Right lobe of liver (tissue), 6 donors: ENCODE data around the gene RBM28. TPM values are rescaled to one million over a fixed set of nuclear protein-coding genes. Genes with fewer than 3 reads are reported as not detected.

Source experiments
- ATAC-seq, 4 donors: fragments of 200-7000 bp; cut with Tn5 transposase; one replicate each; pipeline ENCODE4 v1.9.1; 2020; ENCODE audit warnings: mild to moderate bottlenecking in 4 of 4, moderate library complexity in 4 of 4
- DNase-seq, 3 donors: peaks; one replicate each; pipeline ENCODE4 v3.0.0-alpha.2; 2020
- H3K27ac ChIP-seq, 3 donors: fragments of 200-600 bp; one replicate each; pipeline ENCODE4 v1.8.0; 2022
- H3K27me3 ChIP-seq, 2 donors: fragments of 200-600 bp; one replicate each; pipeline ENCODE4 v1.8.0; 2022
- H3K36me3 ChIP-seq, 4 donors: fragments of 200-600 bp; sonication (generic) in 1 of 4; one replicate each; pipeline versions ENCODE4 v1.5.1 to v1.8.0; 2017 to 2022; ENCODE audit warnings: control low read depth in 1 of 4
- H3K4me1 ChIP-seq, 4 donors: fragments of 200-600 bp; sonication (generic) in 1 of 4; one replicate each; pipeline versions ENCODE4 v1.5.1 to v1.8.0; 2017 to 2022; ENCODE audit warnings: control low read depth in 1 of 4
- H3K4me3 ChIP-seq, 3 donors: fragments of 200-600 bp; one replicate each; pipeline ENCODE4 v1.8.0; 2022
- H3K9me3 ChIP-seq, 4 donors: fragments of 200-600 bp; sonication (generic) in 1 of 4; one replicate each; pipeline versions ENCODE4 v1.5.1 to v1.8.0; 2017 to 2022; ENCODE audit warnings: control low read depth in 1 of 4
- CTCF ChIP-seq, 4 donors: fragments of 200-600 bp in 3 of 4; fragments of 450-650 bp in 1 of 4; IDR thresholded peaks; one replicate each; pipeline versions ENCODE4 v1.5.1 to v1.8.0; 2016 to 2022; ENCODE audit warnings: antibody characterized with exemption in 4 of 4, mild to moderate bottlenecking in 2 of 4
- POLR2A ChIP-seq: fragments of 450-650 bp; IDR thresholded peaks from one replicate; pipeline ENCODE4 v1.6.1; 2017; ENCODE audit warnings: antibody characterized with exemption, mild to moderate bottlenecking
- WGBS: methylation state at CpG from one replicate; pipeline ENCODE4 v1.1.6; 2018; ENCODE audit warnings: low coverage, low lambda C conversion rate; ENCODE audit not compliant: insufficient coverage; ENCODE audit errors: missing lambda C conversion rate; 5-methylcytosine and 5-hydroxymethylcytosine counted together
- intact Hi-C, 2 donors: fragments of 100-400 bp; cut with DNase I; formaldehyde crosslinking; loops; one replicate each; pipeline versions ENCODE4 v1.11.2 to v1.14.1; 2022
- long read RNA-seq: library from polyadenylated mRNA; unstranded; transcript quantifications from one replicate; pipeline ENCODE4 v2.0.0, GENCODE V29; 2019
- total RNA-seq, 6 experiments: library from RNA; depleted of rRNA in 2 of 6; stranded (reverse); fragments of >200 nt in 2 of 6; fragmentation: NEBNext Ultra II Directional in 3 of 6; extraction: Animal tissue kit (Norgen Biotek cat#: 25700) in 3 of 6; gene quantifications; one replicate each; pipeline versions ENCODE4 v1.1.0 to v1.2.4, GENCODE V29; 2016 to 2023
- donor health status: DM: no; HTN: yes; CAD: no.
- donor health status: DM: no; HTN: no; CAD: no.
- donor health status: DM: no; HTN: no; CAD: no.
- donor health status: DM: no; HTN: yes; CAD: no.
- donor health status: DM: no; HTN: yes; CAD: no.

RBM28 gene
- 10 to 100 TPM in 5 of 6 experiments, 1 to 10 TPM in 1; 9.0 to 17.4 (median 11.1) TPM for total RNA-seq
- long read RNA-seq, partial matches to known transcripts = 3 of 3 reads
- long read RNA-seq, other reads (novel, unspliced or antisense) = 0 of 3 reads

GRCh38 chr7:128343554-128344430 is at the start of gene RBM28:
TSS of gene RBM28 (minus strand) at chr7:128343908. CDS start at chr7:128343793, 115 bp downstream.
- H3K27me3 ChIP-seq = no peaks in the 10 kb centered on the region
- ATAC-seq (peak; percentile 96 to 98 (median 98)), DNase-seq (peak; percentile 82 to 88 (median 86))
- 14% methylated on average over 46 of the region's 49 CpGs for whole genome bisulfite sequencing
- TF ChIP-seq CTCF (IDR thresholded peaks at IDR 0.05) (no peak), POLR2A (peak; percentile 57)
- H3K9me3 ChIP-seq = no peaks in the 10 kb centered on the region
- H3K27ac ChIP-seq = peak within 1 kb of the TSS; percentile 52 to 60 (median 58)
- H3K36me3 ChIP-seq = peaks cover 0 to 6% (median 0%) of the 10 kb centered on the region in 4 donors
- H3K4me3 ChIP-seq = peak within 1 kb of the TSS; percentile 74 to 90 (median 81)
- intact Hi-C loops = no loop called here
- H3K4me1 ChIP-seq = peaks cover 0 to 13% (median 6%) of the 10 kb centered on the region in 4 donors

- Histone ChIP-seq H3K4me1 (no peaks in the 10 kb centered on the region), H3K4me3 (no peak overlapping the region), H3K27ac (no peak overlapping the region), H3K27me3 (no peaks in the 10 kb centered on the region), H3K36me3 (peaks cover 0 to 5% (median 0%) of the 10 kb centered on the region in 4 donors), H3K9me3 (no peaks in the 10 kb centered on the region)
- ATAC-seq (no peak), DNase-seq (no peak)
- TF ChIP-seq POLR2A (no peak), CTCF (IDR thresholded peaks at IDR 0.05) (no peak)
- intact Hi-C loops = no loop called here
- no CpG with 5 or more reads among the region's 18 CpGs for WGBS
These were observed 49.0 kb upstream of the RBM28 start for GRCh38 chr7:128392446-128393327.

- Histone ChIP-seq H3K4me1 (no peaks in the 10 kb centered on the region), H3K9me3 (no peaks in the 10 kb centered on the region), H3K36me3 (peaks cover 0 to 5% (median 0%) of the 10 kb centered on the region in 4 donors), H3K27ac (no peak overlapping the region), H3K4me3 (no peak overlapping the region), H3K27me3 (no peaks in the 10 kb centered on the region)
- intact Hi-C loops = no loop called here
- WGBS = no CpG with 5 or more reads among the region's 7 CpGs
- TF ChIP-seq POLR2A (no peak), CTCF (IDR thresholded peaks at IDR 0.05) (no peak)
- ATAC-seq (no peak), DNase-seq (no peak)
These were observed 48.1 kb upstream of the RBM28 start for GRCh38 chr7:128391805-128392204.

GRCh38 chr7:128390871-128391565 is 47.3 kb upstream of the RBM28 start:
- ATAC-seq (no peak), DNase-seq (no peak)
- WGBS = 84% methylated on average over 3 of the region's 3 CpGs
- Histone ChIP-seq H3K9me3 (no peaks in the 10 kb centered on the region), H3K4me1 (no peaks in the 10 kb centered on the region), H3K27me3 (no peaks in the 10 kb centered on the region), H3K36me3 (peaks cover 0 to 5% (median 0%) of the 10 kb centered on the region in 4 donors), H3K27ac (no peak overlapping the region), H3K4me3 (no peak overlapping the region)
- TF ChIP-seq POLR2A = no peak
- no peak for TF ChIP-seq CTCF (IDR thresholded peaks at IDR 0.05)
- intact Hi-C loops = no loop called here
